Breast epithelium (tissue), 4 donors: ENCODE results near the gene EIF2S2. TPM values are rescaled to one million over a fixed set of nuclear protein-coding genes. Genes with fewer than 3 reads are reported as not detected.
A peak's percentile ranks its signal among the peaks of the same experiment; 100 is the strongest.

Source experiments
- DNase-seq, 2 donors: peaks; one replicate each; pipeline ENCODE4 v3.0.0-alpha.2; 2019; ENCODE audit warnings: low spot score in 2 of 2
- H3K27ac ChIP-seq, 2 donors: fragments of 200-600 bp; sonication (generic) in 1 of 2; one replicate each; pipeline ENCODE4 v1.5.1; 2016 to 2019; ENCODE audit warnings: mild to moderate bottlenecking in 1 of 2
- H3K27me3 ChIP-seq, 2 donors: fragments of 200-600 bp; sonication (generic) in 1 of 2; one replicate each; pipeline versions ENCODE4 v1.5.1 to v1.6.0; 2017 to 2019; ENCODE audit warnings: control low read depth in 1 of 2, mild to moderate bottlenecking in 1 of 2
- H3K36me3 ChIP-seq: fragments of 200-600 bp; one replicate; pipeline ENCODE4 v1.5.1; 2019
- H3K4me1 ChIP-seq, 2 donors: fragments of 200-600 bp; sonication (generic); one replicate each; pipeline ENCODE4 v1.5.1; 2016 to 2019; ENCODE audit warnings: control low read depth in 1 of 2
- H3K4me3 ChIP-seq, 3 donors: fragments of 200-600 bp; sonication (generic); 1 replicate in 2 of 3; 2 replicates in 1 of 3; pipeline ENCODE4 v1.5.1; 2016 to 2019; ENCODE audit warnings: mild to moderate bottlenecking in 3 of 3, moderate library complexity in 2 of 3
- H3K9me3 ChIP-seq, 2 donors: fragments of 200-600 bp; sonication (generic) in 1 of 2; one replicate each; pipeline ENCODE4 v1.5.1; 2016 to 2019; ENCODE audit warnings: control low read depth in 1 of 2
- CTCF ChIP-seq, 3 donors: fragments of 450-650 bp; IDR thresholded peaks; one replicate each; pipeline ENCODE4 v1.5.1; 2016 to 2017; ENCODE audit warnings: antibody characterized with exemption in 3 of 3, mild to moderate bottlenecking in 3 of 3, moderate library complexity in 3 of 3
- POLR2A ChIP-seq: fragments of 450-650 bp; IDR thresholded peaks from one replicate; pipeline ENCODE4 v1.6.1; 2016; ENCODE audit warnings: antibody characterized with exemption, mild to moderate bottlenecking, moderate library complexity
- POLR2AphosphoS5 ChIP-seq, 3 donors: sonication (generic); formaldehyde crosslinking; IDR thresholded peaks; one replicate each; pipeline ENCODE4 v1.6.1; 2017; ENCODE audit warnings: antibody characterized with exemption in 3 of 3
- intact Hi-C: fragments of 100-400 bp; cut with DNase I; formaldehyde crosslinking; loops from one replicate; pipeline ENCODE4 v1.15.1; 2023; ENCODE audit warnings: low total_unique reads
- total RNA-seq, 3 donors: library from RNA; depleted of rRNA; stranded (reverse); fragments of >200 nt; gene quantifications; one replicate each; pipeline ENCODE4 v1.1.0, GENCODE V29; 2016

The EIF2S2 gene
- total RNA-seq, 3 donors from 2014 or later: 45.6 to 55.4 (median 45.8) TPM

GRCh38 chr20:34122274-34122980 is 10.4 kb upstream of the EIF2S2 start:
- TF ChIP-seq POLR2A: no peak
- no peak for TF ChIP-seq POLR2AphosphoS5 (IDR thresholded peaks at IDR 0.05)
- TF ChIP-seq CTCF (IDR thresholded peaks at IDR 0.05): no peak
- Histone ChIP-seq H3K4me3 (no peak overlapping the region), H3K27ac (no peak overlapping the region), H3K9me3 (no peaks in the 10 kb centered on the region), H3K36me3 (no peaks in the 10 kb centered on the region), H3K4me1 (no peaks in the 10 kb centered on the region), H3K27me3 (no peaks in the 10 kb centered on the region)
- no peak for DNase-seq
- intact Hi-C loops: no loop called here

GRCh38 chr20:34120213-34120612 is 8.2 kb upstream of the EIF2S2 start:
- Histone ChIP-seq H3K9me3 (no peaks in the 10 kb centered on the region), H3K36me3 (no peaks in the 10 kb centered on the region), H3K4me1 (no peaks in the 10 kb centered on the region), H3K4me3 (no peak overlapping the region), H3K27ac (no peak overlapping the region), H3K27me3 (no peaks in the 10 kb centered on the region)
- TF ChIP-seq POLR2AphosphoS5 (IDR thresholded peaks at IDR 0.05) (no peak), POLR2A (no peak), CTCF (IDR thresholded peaks at IDR 0.05) (no peak)
- intact Hi-C loops: no loop called here
- no peak for DNase-seq

GRCh38 chr20:34115232-34115631 is 3.2 kb upstream of the EIF2S2 start:
- Histone ChIP-seq H3K27ac (no peak overlapping the region), H3K36me3 (no peaks in the 10 kb centered on the region), H3K27me3 (no peaks in the 10 kb centered on the region), H3K4me1 (no peaks in the 10 kb centered on the region), H3K4me3 (no peak overlapping the region), H3K9me3 (no peaks in the 10 kb centered on the region)
- TF ChIP-seq POLR2A: no peak
- no peak for TF ChIP-seq POLR2AphosphoS5 (IDR thresholded peaks at IDR 0.05)
- no peak for TF ChIP-seq CTCF (IDR thresholded peaks at IDR 0.05)
- no peak for DNase-seq
- intact Hi-C loops: no loop called here

- TF ChIP-seq POLR2AphosphoS5 (IDR thresholded peaks at IDR 0.05): no peak
- TF ChIP-seq POLR2A: no peak
- TF ChIP-seq CTCF (IDR thresholded peaks at IDR 0.05): no peak
- no peak for DNase-seq
- H3K27me3 ChIP-seq: no peaks in the 10 kb centered on the region
- no peaks in the 10 kb centered on the region for H3K36me3 ChIP-seq
- H3K4me3 ChIP-seq: no peak overlapping the region
- H3K9me3 ChIP-seq: no peaks in the 10 kb centered on the region
- H3K27ac ChIP-seq: no peak overlapping the region
- intact Hi-C loops: no loop called here
- no peaks in the 10 kb centered on the region for H3K4me1 ChIP-seq
These were observed 2.8 kb upstream of the EIF2S2 start for GRCh38 chr20:34114809-34115208.

- no peak for TF ChIP-seq POLR2A
- TF ChIP-seq POLR2AphosphoS5 (IDR thresholded peaks at IDR 0.05): no peak
- no peak for TF ChIP-seq CTCF (IDR thresholded peaks at IDR 0.05)
- no peaks in the 10 kb centered on the region for H3K9me3 ChIP-seq
- peak in 1 of 2 donors; percentile 25 for DNase-seq
- intact Hi-C loops: no loop called here
- H3K27ac ChIP-seq: peak overlapping the region; percentile 94 to 98
- peak overlapping the region; percentile 73 to 99 (median 97) for H3K4me3 ChIP-seq
- peaks cover 0 to 8% of the 10 kb centered on the region in 2 donors for H3K4me1 ChIP-seq
- H3K36me3 ChIP-seq: no peaks in the 10 kb centered on the region
- no peaks in the 10 kb centered on the region for H3K27me3 ChIP-seq
These were observed 608 bp upstream of the EIF2S2 start for GRCh38 chr20:34112600-34113101.
